H1 (cell line): ENCODE results near the gene AP2A1. TPM values are rescaled to one million over a fixed set of nuclear protein-coding genes. Genes with fewer than 3 reads are reported as not detected.
A peak's percentile ranks its signal among the peaks of the same experiment; 100 is the strongest.

Experiments used
- CTCF ChIA-PET: fragments of 300-600 bp; sonication (Branson Sonifier 250); formaldehyde crosslinking; loops from one replicate; lab custom pipeline; 2021; ENCODE audit not compliant: partially characterized antibody; lab: Charles Lee
- POLR2A ChIA-PET: fragments of 300-600 bp; sonication (Branson Sonifier 250); formaldehyde crosslinking; loops from one replicate; lab custom pipeline; 2021; ENCODE audit warnings: inconsistent platforms; ENCODE audit not compliant: partially characterized antibody; lab: Charles Lee
- DNase-seq, 2 experiments: peaks; one replicate each; pipeline versions ENCODE4 v3.0.0 to v3.0.0-alpha.2; 2010 to 2022; ENCODE audit warnings: low spot score in 2 of 2, low read depth in 1 of 2, mixed read lengths in 1 of 2
- FAIRE-seq: peaks from 2 replicates; lab custom pipeline; 2011; peaks lifted over from hg19 to GRCh38; lab: Jason Lieb, UNC
- H2AFZ ChIP-seq: 2 replicates; pipeline ENCODE4 v1.8.1; 2012; ENCODE audit warnings: low read length, inconsistent platforms
- H2AK5ac ChIP-seq: 2 replicates; pipeline ENCODE4 v1.6.1; 2013; ENCODE audit warnings: low read depth, low read length
- H2BK120ac ChIP-seq: replicated peaks from 2 replicates; pipeline ENCODE3; 2013; ENCODE audit warnings: low read depth, low read length, inconsistent platforms
- H2BK12ac ChIP-seq: 2 replicates; pipeline ENCODE4 v1.6.1; 2013; ENCODE audit warnings: low read depth, low read length
- H2BK15ac ChIP-seq: 2 replicates; pipeline ENCODE4 v1.6.1; 2013; ENCODE audit warnings: low read length
- H2BK20ac ChIP-seq: 2 replicates; pipeline ENCODE4 v1.6.1; 2013; ENCODE audit warnings: low read length
- H2BK5ac ChIP-seq: 2 replicates; pipeline ENCODE4 v1.6.1; 2013; ENCODE audit warnings: low read depth, low read length
- H3K14ac ChIP-seq: 2 replicates; pipeline ENCODE4 v1.6.1; 2013; ENCODE audit warnings: inconsistent platforms; ENCODE audit not compliant: insufficient read length
- H3K18ac ChIP-seq: 2 replicates; pipeline ENCODE4 v1.6.1; 2013; ENCODE audit warnings: low read length; ENCODE audit errors: extremely low read depth
- H3K23ac ChIP-seq: 2 replicates; pipeline ENCODE4 v1.6.1; 2013; ENCODE audit warnings: inconsistent platforms; ENCODE audit not compliant: insufficient read length
- H3K23me2 ChIP-seq: 2 replicates; pipeline ENCODE4 v1.6.1; 2013; ENCODE audit warnings: low read depth, low read length
- H3K27ac ChIP-seq: 2 replicates; pipeline ENCODE4 v1.6.1; 2011; ENCODE audit warnings: low read depth, low read length, inconsistent platforms
- H3K27me3 ChIP-seq, 4 experiments: replicated peaks in 1 of 4; 1 replicate in 1 of 4; 2 replicates in 3 of 4; pipeline versions ENCODE4 v1.6.1 to v1.8.1; 2011 to 2013; ENCODE audit warnings: low read length in 3 of 4, mild to moderate bottlenecking in 3 of 4, inconsistent platforms in 2 of 4, mixed read lengths in 2 of 4, moderate library complexity in 1 of 4; ENCODE audit not compliant: control insufficient read depth in 3 of 4, insufficient read depth in 3 of 4; ENCODE audit errors: extremely low read depth in 1 of 4
- H3K36me3 ChIP-seq, 4 experiments: 2 replicates each; pipeline versions ENCODE4 v1.6.1 to v1.8.1; 2011 to 2013; ENCODE audit warnings: mild to moderate bottlenecking in 4 of 4, low read length in 3 of 4, moderate library complexity in 2 of 4, control low read depth in 1 of 4, inconsistent platforms in 1 of 4; ENCODE audit not compliant: insufficient read depth in 4 of 4, control insufficient read depth in 2 of 4
- H3K4ac ChIP-seq: replicated peaks from 2 replicates; pipeline ENCODE3; 2013; ENCODE audit warnings: low read length, low read depth, mixed read lengths, inconsistent platforms; ENCODE audit not compliant: insufficient read length
- H3K4me1 ChIP-seq, 4 experiments: replicated peaks in 1 of 4; 1 replicate in 1 of 4; 2 replicates in 3 of 4; pipeline versions ENCODE4 v1.6.1 to v1.8.1; 2011 to 2013; ENCODE audit warnings: low read length in 3 of 4, inconsistent platforms in 2 of 4, mixed read lengths in 1 of 4; ENCODE audit not compliant: insufficient read depth in 4 of 4, control insufficient read depth in 3 of 4
- H3K4me2 ChIP-seq, 2 experiments: 2 replicates each; pipeline versions ENCODE4 v1.6.1 to v1.8.1; 2011 to 2013; ENCODE audit warnings: low read depth in 2 of 2, low read length in 2 of 2, control low read depth in 1 of 2, inconsistent platforms in 1 of 2, mild to moderate bottlenecking in 1 of 2; ENCODE audit not compliant: insufficient read depth in 1 of 2
- H3K4me3 ChIP-seq, 4 experiments: fragments of 200-600, 300-600 bp in 1 of 4; sonication (generic), shearing (Covaris generic), sonication (Bioruptor Twin) in 1 of 4; 2 replicates each; pipeline versions ENCODE4 v1.5.1 to v1.8.1; 2011 to 2016; ENCODE audit warnings: low read length in 4 of 4, low read depth in 3 of 4, control low read depth in 2 of 4, inconsistent platforms in 2 of 4, mild to moderate bottlenecking in 2 of 4, mixed read lengths in 1 of 4, moderate library complexity in 1 of 4; ENCODE audit not compliant: insufficient read depth in 2 of 4; ENCODE audit errors: extremely low read depth in 1 of 4
- H3K56ac ChIP-seq: replicated peaks from 2 replicates; pipeline ENCODE3; 2013; ENCODE audit warnings: low read depth, mild to moderate bottlenecking, mixed read lengths, low read length, inconsistent platforms; ENCODE audit not compliant: insufficient read length
- H3K79me1 ChIP-seq: 2 replicates; pipeline ENCODE4 v1.6.1; 2013; ENCODE audit warnings: low read depth, low read length, control low read depth
- H3K79me2 ChIP-seq, 2 experiments: 2 replicates each; pipeline versions ENCODE4 v1.6.1 to v1.8.1; 2012 to 2013; ENCODE audit warnings: low read length in 2 of 2, mild to moderate bottlenecking in 2 of 2, inconsistent platforms in 1 of 2; ENCODE audit not compliant: insufficient read depth in 2 of 2, control insufficient read depth in 1 of 2
- H3K9ac ChIP-seq, 4 experiments: replicated peaks in 1 of 4; 1 replicate in 1 of 4; 2 replicates in 3 of 4; pipeline versions ENCODE4 v1.6.1 to v1.8.1; 2011 to 2013; ENCODE audit warnings: low read depth in 3 of 4, low read length in 3 of 4, control low read depth in 2 of 4, mild to moderate bottlenecking in 2 of 4, moderate library complexity in 2 of 4, inconsistent platforms in 1 of 4; ENCODE audit errors: extremely low read depth in 1 of 4
- H3K9me3 ChIP-seq, 2 experiments: 2 replicates each; pipeline versions ENCODE4 v1.6.1 to v1.8.1; 2012 to 2013; ENCODE audit warnings: mild to moderate bottlenecking in 2 of 2, moderate library complexity in 2 of 2, control low read depth in 1 of 2, inconsistent platforms in 1 of 2, low read depth in 1 of 2, low read length in 1 of 2, mixed read lengths in 1 of 2; ENCODE audit not compliant: insufficient read depth in 2 of 2
- H4K20me1 ChIP-seq, 2 experiments: replicated peaks in 1 of 2; 2 replicates each; pipeline versions ENCODE3 to v1.8.1; 2011 to 2013; ENCODE audit warnings: inconsistent platforms in 2 of 2, low read length in 2 of 2, mild to moderate bottlenecking in 1 of 2; ENCODE audit not compliant: insufficient read depth in 2 of 2, control insufficient read depth in 1 of 2
- H4K5ac ChIP-seq: 2 replicates; pipeline ENCODE4 v1.6.1; 2013; ENCODE audit warnings: low read length, low read depth, mixed read lengths, inconsistent platforms; ENCODE audit not compliant: insufficient read length
- H4K8ac ChIP-seq: 2 replicates; pipeline ENCODE4 v1.8.0; 2013; ENCODE audit warnings: mild to moderate bottlenecking, moderate library complexity, low read length, inconsistent platforms; ENCODE audit not compliant: insufficient read depth; ENCODE audit errors: extremely low read depth
- H4K91ac ChIP-seq: replicated peaks from 2 replicates; pipeline ENCODE3; 2013; ENCODE audit warnings: low read length, mixed read lengths, inconsistent platforms; ENCODE audit not compliant: insufficient read length
- ASH2L ChIP-seq: fragments of 200-600, 300-600 bp; sonication (generic); IDR thresholded peaks from one replicate; pipeline ENCODE4 v1.7.1; 2017; ENCODE audit warnings: low read length
- CEBPB ChIP-seq: IDR thresholded peaks from 2 replicates; pipeline ENCODE4 v1.6.1; 2012; ENCODE audit warnings: low read depth, low read length
- HDAC6 ChIP-seq: IDR thresholded peaks from one replicate; pipeline ENCODE4 v1.7.1; 2012; ENCODE audit warnings: low read depth, mild to moderate bottlenecking, inconsistent platforms, low read length, moderate library complexity
- JUND ChIP-seq: IDR thresholded peaks from 2 replicates; pipeline ENCODE4 v1.6.1; 2011; ENCODE audit warnings: mild to moderate bottlenecking, improper control_type of control experiment, low read length
- KDM5A ChIP-seq: fragments of 200-600 bp; IDR thresholded peaks from 2 replicates; pipeline ENCODE4 v1.7.1; 2012; ENCODE audit warnings: mild to moderate bottlenecking, low read length, inconsistent platforms, mixed read lengths
- MAFK ChIP-seq: IDR thresholded peaks from 2 replicates; pipeline ENCODE4 v1.6.1; 2012; ENCODE audit warnings: low read depth, mild to moderate bottlenecking, improper control_type of control experiment, low read length
- SIN3A ChIP-seq, 2 experiments: IDR thresholded peaks in 1 of 2; conservative IDR thresholded peaks in 1 of 2; 2 replicates each; pipeline ENCODE4 v1.6.1; 2011 to 2012; ENCODE audit warnings: low read length in 2 of 2, improper control_type of control experiment in 1 of 2, low read depth in 1 of 2, mild to moderate bottlenecking in 1 of 2
- SIRT6 ChIP-seq: IDR thresholded peaks from one replicate; pipeline ENCODE4 v1.7.1; 2012; ENCODE audit warnings: low read length, inconsistent platforms
- SIX5 ChIP-seq: IDR thresholded peaks from 2 replicates; pipeline ENCODE4 v1.6.1; 2011; ENCODE audit warnings: mild to moderate bottlenecking, low read depth, low read length
- TAF1 ChIP-seq: IDR thresholded peaks from 2 replicates; pipeline ENCODE4 v1.6.1; 2011; ENCODE audit warnings: mild to moderate bottlenecking, low read depth, low read length
- YY1 ChIP-seq: IDR thresholded peaks from 2 replicates; pipeline ENCODE4 v1.6.1; 2011; ENCODE audit warnings: low read depth, mild to moderate bottlenecking, low read length
- WGBS, 2 experiments: shearing (Covaris generic) in 1 of 2; methylation state at CpG; one replicate each; pipeline versions ENCODE4 v1.1.6 to v1.1.7; 2013 to 2015; ENCODE audit warnings: low lambda C conversion rate in 2 of 2, mixed read lengths in 2 of 2, inconsistent platforms in 1 of 2, low coverage in 1 of 2, missing lambda C conversion rate in 1 of 2; ENCODE audit not compliant: insufficient replicate concordance in 2 of 2, insufficient coverage in 1 of 2, insufficient read length in 1 of 2; ENCODE audit errors: extremely low coverage in 1 of 2, missing lambda C conversion rate in 1 of 2; 5-methylcytosine and 5-hydroxymethylcytosine counted together
- polyA plus RNA-seq, 7 experiments: library from polyadenylated mRNA; depleted of rRNA in 3 of 7; stranded (reverse) in 5 of 7; unstranded in 2 of 7; fragments of >200 nt in 5 of 7; fragments of 200-250 nt in 2 of 7; gene quantifications; 1 replicate in 5 of 7; 2 replicates in 1 of 7; 4 replicates in 1 of 7; pipeline versions ENCODE4 v1.2.1 to v1.2.3, GENCODE V29; 2011 to 2013; ENCODE audit warnings: missing spikeins in 2 of 7, mixed read lengths in 2 of 7
- total RNA-seq: library from RNA; stranded (reverse); fragmentation: NEBNext Ultra II Directional; extraction: Animal tissue kit (Norgen Biotek cat#: 25700); gene quantifications from 2 replicates; pipeline ENCODE4 v1.2.1, GENCODE V29; 2021

The AP2A1 gene
- total and polyA plus RNA-seq, 2 of the 8 experiments (the other 6 are each of a cell fraction or from before 2014, with no cell fraction given): 105 to 106 TPM

- DNase-seq (peak; percentile 96 to 100), FAIRE-seq (peak; percentile 73)
- peak overlapping the region; percentile 43; the same call in 1 of the 2 replicates for H2AK5ac ChIP-seq
- 0 out of 2 replicates have a peak overlapping the region, but pooled peaks have one; percentile 0 for H2BK20ac ChIP-seq
- peak overlapping the region; percentile 73 to 96 (median 84) for H3K9ac ChIP-seq
- H3K27me3 ChIP-seq: no peaks in the 10 kb centered on the region
- no peak overlapping the region for H3K23ac ChIP-seq
- peak overlapping the region; percentile 89 for H4K5ac ChIP-seq
- H3K4me2 ChIP-seq: peak overlapping the region; percentile 66 to 78
- POLR2A ChIA-PET: interaction anchor here (0.5 to 3.8 kb wide), 31 partner anchors 8 to 167 kb away, joined by 3 to 15 read pairs (median 4); partner anchors contain the start of genes AKT1S1, CPT1C, FUZ and PTOV1
- H4K20me1 ChIP-seq: peaks cover 0 to 4% of the 10 kb centered on the region in 2 experiments
- peak overlapping the region; percentile 1 to 60 (median 30); a peak in 7 of 8 replicates for H3K4me3 ChIP-seq
- peak overlapping the region; percentile 84; the same call in 1 of the 2 replicates for H2BK15ac ChIP-seq
- H4K91ac ChIP-seq: peak overlapping the region; percentile 86
- H3K79me1 ChIP-seq: peaks cover 15% of the 10 kb centered on the region
- peaks cover 13% of the 10 kb centered on the region for H3K23me2 ChIP-seq
- peak overlapping the region; percentile 89 for H2BK5ac ChIP-seq
- WGBS, 2 experiments: 1% methylated on average over 32 of the region's 53 CpGs; no CpG with 5 or more reads in 1 of the 2 experiments
- no peaks in the 10 kb centered on the region for H3K36me3 ChIP-seq
- H2AFZ ChIP-seq: no peak overlapping the region
- H4K8ac ChIP-seq: peak overlapping the region; percentile 92; the same call in 1 of the 2 replicates
- H3K4me1 ChIP-seq: peaks cover 0 to 7% (median 3%) of the 10 kb centered on the region in 4 experiments; a peak in 5 of 7 replicates
- H2BK120ac ChIP-seq: peak overlapping the region; percentile 70
- H3K4ac ChIP-seq: peak overlapping the region; percentile 91
- peak overlapping the region; percentile 6 for H3K14ac ChIP-seq
- peak overlapping the region; percentile 96; the same call in 1 of the 2 replicates for H2BK12ac ChIP-seq
- peak overlapping the region; percentile 70 for H3K56ac ChIP-seq
- H3K9me3 ChIP-seq: no peaks in the 10 kb centered on the region
- peak overlapping the region; percentile 97 for H3K27ac ChIP-seq
- peak overlapping the region; percentile 62 for H3K18ac ChIP-seq
- CTCF ChIA-PET: interaction anchor here (0.6 to 1.8 kb wide), 5 partner anchors 16 to 243 kb away, joined by 3 to 6 read pairs (median 4); no protein-coding TSS in a partner anchor
- peaks cover 0 to 24% of the 10 kb centered on the region in 2 experiments; a peak in 2 of 4 replicates for H3K79me2 ChIP-seq
- TF ChIP-seq CEBPB: no peak
- TF ChIP-seq SIN3A (conservative IDR thresholded peaks at IDR 0.05 in 1 of 2, IDR thresholded peaks at IDR 0.05 in 1 of 2; ENCODE audit: low read depth in 1 of 2, low read length in 2 of 2): peak; percentile 15 to 76; a peak in 2 of 4 replicates
- no peak for TF ChIP-seq SIX5
- TF ChIP-seq HDAC6: no peak
- TF ChIP-seq ASH2L: peak; percentile 94
- no peak for TF ChIP-seq SIRT6
- no peak for TF ChIP-seq YY1
- TF ChIP-seq KDM5A: no peak
- TF ChIP-seq MAFK: no peak
- TF ChIP-seq JUND: peak; percentile 7; the same call in 1 of the 2 replicates
- peak; percentile 81 for TF ChIP-seq TAF1
Measured at GRCh38 chr19:49766007-49766929, 533 bp upstream of the AP2A1 start.
